Measurements from ENCODE around the gene OSBPL5.
A peak's percentile ranks its signal among the peaks of the same experiment; 100 is the strongest.

OSBPL5 gene

DNA sequence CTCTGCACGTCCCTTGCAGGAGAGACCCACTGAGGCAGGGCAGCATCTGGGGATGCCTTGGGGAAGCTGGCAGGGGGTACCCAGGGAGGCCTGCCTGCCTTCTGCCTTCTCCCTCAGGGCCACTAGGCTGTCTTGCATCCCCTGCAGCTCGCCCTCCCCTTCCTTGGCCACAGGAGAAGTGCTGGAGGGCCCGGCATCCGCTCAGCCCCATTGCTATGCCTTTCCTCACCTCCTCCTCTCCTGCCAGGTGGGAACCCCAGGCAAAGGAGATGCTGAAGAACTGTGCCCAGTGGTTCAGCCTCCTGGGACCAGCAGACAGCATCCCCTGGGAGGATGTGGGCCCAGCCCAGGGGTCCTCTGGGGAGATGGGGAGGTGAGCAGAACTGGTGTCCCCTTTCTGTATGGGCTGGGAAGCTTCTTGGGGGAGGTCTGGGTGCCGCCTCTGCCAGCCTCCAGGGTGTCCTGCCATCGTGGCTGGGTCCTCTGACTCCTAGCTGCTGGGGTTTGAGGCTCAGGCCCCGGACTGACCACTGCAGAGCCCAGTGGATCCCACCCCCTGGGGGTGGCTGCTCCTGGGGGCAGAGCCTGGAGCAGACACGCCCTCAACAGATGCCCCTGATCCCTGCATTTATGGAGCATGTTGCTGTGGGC is 32.9 kb upstream of the OSBPL5 start:
- DNase-seq (ENCODE audit: low spot score) (no peak), FAIRE-seq (no peak)

DNA sequence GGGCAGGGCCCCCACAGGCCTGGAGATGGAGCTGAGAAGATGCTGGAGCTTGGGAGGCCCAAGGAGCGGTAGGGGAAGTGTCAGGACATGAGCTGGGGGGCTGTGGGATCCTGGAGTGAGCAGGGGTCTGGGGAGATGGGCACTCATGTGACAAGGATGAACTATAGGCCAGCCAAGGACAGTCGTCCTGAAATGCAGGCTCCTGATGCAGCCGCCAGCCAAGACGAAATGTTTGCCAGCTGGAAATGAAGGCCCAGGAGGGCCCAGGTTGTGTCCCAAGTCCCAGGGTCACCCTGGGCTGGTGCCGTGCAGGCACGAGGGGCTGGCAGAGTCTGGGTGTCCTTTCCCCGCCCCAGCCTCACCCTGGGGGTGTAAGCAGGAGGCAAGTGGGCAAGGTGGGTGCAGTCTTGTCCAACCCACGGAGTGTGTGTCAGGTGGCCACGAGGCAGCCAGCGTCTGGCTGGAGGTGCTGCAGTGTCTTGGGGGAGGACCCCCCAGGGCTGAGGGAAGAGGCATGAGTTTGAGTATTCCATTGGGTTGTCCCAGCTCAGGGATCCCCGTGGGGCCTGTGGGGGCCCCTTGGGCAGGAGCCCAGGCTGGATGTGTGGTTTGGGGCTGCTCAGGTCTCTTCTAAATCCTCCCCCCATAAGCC is 32.1 kb upstream of the OSBPL5 start:
- FAIRE-seq (no peak), DNase-seq (ENCODE audit: low spot score) (no peak)

DNA sequence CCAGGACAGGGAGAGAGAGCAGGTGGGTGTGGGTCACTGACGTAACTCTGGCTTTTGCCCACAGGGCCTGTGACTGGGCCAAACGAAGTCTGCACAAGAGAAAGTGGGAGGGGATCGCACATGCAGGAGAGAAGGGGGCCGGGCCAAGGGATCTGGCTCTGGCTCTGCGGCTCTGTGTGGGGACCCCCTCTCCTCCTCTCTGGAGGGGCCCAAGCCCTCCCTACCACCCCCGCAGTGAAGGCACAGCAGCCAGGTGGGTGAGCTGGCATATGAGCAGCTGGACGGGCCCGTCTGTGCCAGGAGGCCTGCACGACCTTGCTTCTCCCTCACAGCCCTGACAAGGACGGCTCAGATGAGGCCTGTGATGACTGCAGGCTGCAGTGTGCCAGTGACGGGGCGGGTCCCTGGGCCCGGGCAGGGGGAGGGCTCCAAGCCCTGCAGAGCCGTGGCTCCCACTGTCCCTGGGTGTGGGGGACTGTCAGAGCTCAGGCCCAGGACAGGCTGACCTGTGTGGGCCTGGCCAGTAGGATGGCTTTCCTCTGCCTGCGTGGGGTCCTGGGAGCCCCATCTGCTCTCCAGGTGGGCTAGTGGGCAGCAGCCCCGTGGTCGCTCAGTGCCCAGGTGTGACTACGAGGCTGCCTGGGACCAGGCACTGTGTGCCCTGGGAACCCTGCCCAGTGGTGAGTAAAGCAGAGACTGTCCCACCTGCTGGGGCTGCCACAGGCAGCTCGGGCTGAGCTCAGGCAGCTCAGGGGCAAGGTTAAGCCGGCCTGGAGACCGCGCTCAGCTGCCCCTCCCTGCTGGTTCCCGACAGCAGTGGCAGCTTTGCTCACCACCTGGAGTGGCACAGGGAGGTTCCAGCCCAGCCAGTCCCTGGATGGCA is 31.3 kb upstream of the OSBPL5 start:
- FAIRE-seq, result no peak
- DNase-seq (ENCODE audit: low spot score), result no peak

DNA sequence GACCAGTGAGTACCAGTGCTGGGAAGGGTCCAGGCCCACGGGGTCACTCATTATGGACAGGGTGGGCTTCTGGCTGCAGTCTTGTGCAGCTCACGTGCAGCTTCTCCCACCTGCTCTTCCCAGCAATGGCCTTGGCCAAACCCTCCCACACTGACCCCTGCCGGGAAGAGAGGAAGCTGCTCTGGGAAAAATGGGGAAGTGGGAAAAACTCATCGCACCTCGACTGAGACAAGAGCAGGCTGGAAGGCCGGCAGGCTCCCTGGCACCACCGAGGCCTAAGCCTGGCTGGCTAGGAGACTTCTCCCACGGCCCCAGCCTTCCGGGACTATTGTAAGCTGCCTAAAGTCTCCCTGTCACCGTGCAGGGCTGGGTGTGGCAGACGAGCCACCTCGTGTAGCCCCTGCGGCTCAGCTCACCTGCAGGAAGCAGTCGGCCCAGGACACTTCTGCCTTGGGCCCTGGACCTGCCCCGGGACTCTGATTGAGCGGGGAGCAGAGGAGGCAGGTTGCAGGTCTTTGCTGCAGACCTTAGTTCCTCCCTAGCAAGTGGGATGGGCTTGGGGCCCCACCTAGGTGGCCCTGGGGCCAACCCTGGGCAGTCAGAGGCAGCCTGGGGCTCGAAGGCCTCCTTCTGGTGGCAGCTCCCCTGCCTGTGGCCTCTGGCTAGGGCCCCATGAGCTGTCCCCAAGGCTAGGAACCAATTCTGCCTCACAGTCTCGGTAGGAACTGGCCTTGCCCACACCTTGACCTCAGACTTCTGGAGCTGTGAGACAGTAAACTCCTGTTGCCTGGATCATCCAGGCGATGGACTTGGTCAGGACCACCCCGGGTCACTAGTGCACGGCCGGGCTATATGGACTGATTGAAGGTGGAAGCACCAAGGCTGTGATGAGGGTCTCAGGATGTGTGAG is 30.4 kb upstream of the OSBPL5 start:
- DNase-seq (ENCODE audit: low spot score) (no peak), FAIRE-seq (no peak)

DNA sequence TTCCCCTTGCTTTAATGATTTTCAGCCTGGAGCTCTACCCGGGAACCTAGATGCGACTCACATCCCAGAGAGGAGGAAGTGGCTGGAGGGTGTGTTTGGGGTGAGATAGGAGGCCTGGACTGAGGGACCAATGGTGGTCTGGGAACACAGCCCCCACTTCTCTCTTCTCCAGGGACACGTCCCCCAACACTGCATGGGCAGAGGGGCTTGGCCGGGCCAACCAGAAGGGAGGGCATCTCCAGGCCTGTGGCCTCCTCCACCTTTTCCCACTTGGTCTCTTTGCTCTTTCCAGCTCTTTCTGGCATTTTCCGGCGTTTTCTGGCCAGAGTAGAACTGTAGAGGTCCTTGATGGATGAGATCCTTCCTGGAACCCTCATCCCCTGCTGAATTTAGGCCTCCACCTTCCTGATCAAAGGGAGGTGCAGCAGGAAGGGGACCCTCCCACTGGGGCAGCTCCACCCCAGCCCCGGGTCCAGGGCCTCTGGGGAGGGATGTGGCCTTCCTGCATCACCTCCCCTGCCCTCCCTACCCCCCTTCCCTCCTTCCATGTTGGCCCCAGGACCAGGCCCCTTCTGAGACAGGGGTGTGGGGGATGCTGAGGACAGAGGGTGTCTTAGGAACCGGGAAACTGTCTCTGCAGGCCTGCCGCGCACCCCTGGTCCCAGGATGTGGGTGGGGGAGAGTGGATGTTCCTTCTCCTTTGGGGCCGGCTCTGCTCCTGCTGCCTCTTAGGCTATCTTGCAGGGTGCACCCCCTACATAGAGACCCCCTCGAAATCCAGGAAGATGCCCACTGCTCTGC is 29.1 kb upstream of the OSBPL5 start:
- FAIRE-seq (no peak), DNase-seq (ENCODE audit: low spot score) (no peak)

DNA sequence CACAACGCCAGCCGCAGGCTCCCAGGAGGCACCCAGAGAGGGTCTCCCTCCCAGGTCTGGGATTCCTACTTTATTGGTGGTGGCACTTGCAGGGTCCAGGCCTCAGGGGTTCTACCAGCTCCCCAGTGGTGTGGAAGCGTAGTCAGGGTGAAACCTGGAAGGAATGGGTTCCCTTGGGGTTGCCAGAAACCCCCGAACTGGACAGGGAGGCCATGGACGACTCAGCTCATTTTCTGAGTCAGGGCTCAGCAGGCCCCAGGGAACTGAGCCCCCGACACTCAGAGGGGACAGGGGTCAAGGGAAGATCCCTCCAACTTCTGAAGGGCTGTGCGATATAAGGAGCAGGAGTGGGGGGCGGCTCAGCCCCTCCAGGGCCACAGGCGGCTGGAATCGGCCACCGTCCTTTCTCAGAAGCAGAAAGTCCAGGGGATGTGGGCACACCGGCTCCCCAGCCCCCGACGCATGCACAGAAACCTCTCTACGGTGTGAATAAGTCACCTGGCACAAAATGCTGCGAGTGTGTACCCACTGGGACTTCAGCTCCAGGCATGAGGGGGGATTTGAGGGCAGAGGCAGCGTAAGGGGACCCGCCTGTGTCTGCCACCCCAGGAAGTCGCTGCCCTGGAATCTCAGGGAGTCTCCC is 28.4 kb upstream of the OSBPL5 start:
- DNase-seq (ENCODE audit: low spot score), result no peak
- FAIRE-seq, result no peak

DNA sequence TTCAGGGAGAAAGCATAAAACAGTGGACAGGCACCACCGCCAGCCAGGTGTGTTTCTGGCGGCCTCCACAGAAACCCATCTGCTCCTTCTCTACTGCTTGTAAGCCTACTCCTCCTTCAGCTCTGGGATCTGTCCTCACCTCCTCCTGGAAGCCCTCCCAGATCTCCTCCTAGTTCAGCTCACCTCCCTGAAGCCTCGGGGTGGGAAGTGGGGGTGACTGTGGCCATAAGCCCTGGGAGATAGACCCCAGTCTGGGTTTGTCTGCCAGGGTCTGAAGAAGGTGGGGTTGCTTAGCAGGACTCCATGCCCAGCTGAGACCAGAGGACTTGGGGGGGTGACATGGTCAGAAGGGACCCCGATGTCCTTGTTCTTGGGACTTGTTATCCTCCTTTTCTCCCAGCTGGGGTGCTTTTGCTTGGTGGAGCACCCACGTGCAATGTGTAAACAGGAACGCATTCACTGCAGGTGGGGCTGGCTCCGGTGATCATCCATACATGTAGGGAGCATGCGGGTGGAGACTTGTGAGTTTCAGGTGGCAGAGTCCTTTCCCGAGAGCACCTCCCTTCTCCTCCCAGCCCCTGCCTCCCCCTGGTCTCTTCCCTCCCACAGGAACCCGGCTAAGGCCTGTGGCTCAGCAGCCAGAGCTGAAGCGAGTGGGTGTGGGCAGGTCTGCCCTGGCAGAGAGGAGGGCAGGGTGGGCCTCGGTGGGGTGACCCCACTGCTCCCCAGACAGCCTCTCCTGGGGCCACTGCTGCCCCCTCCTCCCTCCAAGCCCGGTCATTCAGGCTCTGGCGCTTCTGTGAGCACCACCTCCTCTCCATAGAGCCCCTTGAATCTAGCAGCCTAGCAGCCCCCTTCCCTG is 27.6 kb upstream of the OSBPL5 start:
- DNase-seq (ENCODE audit: low spot score) (no peak), FAIRE-seq (no peak)

DNA sequence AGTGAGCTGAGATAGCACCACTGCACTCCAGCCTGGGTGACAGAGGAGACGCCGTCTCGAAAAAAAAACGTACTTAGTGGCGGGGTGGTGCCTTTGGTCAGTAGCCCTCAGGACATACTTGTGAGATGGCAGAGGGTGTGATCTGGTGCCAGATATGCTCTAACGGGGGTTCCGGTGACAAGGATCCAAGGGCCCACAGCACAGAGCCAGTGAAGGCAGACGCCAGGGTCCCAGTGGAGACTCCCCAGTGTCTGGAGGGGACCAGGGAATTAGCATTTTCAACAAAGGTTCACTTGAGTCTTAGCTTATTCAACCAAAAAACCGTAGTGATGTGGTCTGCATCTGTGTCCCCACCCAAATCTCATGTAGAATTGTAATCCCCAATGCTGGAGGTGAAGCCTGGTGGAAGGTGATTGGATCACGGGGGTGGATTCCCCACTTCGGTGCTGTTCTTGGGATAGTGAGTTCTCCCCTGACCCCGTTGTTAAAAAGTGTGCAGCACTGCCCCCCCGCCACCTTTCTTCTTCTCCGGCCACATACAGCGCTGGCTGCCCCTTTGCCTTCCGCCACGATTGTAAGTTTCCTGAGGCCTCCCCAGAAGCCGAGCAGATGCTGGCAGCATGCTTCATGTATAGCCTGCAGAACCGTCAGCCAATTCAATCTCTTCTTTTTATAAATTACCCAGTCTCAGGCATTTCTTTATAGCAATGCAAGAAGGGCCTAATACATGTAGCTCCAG is 26.6 kb upstream of the OSBPL5 start:
- no peak for FAIRE-seq
- DNase-seq (ENCODE audit: low spot score), result no peak

DNA sequence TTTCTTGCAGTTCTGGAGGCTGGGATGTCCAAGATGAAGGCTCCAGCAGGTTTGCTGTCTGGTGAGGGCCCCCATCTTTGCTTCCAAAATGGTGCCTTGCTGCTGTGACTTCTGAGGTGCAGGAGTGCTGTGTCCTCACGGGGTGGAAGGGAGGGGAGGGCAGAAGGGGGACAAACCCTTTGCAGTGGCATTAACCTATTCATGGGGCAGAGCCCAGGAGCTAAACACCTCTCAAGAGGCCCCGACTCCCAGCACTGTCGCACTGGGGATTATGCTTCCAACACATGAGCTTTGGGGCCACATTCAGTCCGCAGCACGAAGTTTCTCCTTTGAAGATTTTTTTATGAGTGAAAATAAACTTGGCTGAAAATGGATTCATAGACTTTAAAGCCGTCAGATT is 25.5 kb upstream of the OSBPL5 start:
- FAIRE-seq (no peak), DNase-seq (ENCODE audit: low spot score) (no peak)

DNA sequence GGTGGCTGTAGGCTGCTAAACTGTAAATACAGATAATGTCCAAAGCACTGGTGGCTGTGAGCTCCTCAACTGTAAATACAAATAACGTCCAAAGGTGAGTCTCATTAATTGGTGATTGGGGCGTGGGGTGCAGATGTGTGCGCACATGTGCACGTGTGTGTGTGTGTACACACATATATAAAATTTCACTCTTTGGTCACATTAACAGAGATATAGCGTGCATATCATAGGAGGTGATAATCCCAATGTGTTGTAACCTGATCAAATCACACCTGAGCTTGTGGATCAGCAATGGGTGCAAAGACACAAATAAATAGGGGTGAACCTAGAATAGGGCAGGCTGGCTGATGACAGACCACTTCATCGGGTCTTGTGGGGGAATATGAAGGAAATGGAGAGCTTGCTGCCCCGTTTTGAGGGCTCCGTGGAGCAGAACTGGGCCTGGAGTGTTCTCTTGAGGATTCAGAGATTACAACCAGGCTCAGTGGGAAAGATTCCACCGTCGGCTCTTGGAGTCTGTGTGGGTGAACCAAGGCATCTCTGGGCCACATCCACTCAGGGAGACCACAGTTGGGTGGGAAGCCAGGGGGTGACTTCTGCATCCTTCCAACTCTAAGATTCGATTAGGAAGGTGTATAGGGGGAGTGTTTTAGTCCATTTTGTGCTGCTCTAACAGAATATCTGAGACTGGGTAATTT is 24.9 kb upstream of the OSBPL5 start:
- FAIRE-seq, result no peak
- DNase-seq (ENCODE audit: low spot score), result no peak

DNA sequence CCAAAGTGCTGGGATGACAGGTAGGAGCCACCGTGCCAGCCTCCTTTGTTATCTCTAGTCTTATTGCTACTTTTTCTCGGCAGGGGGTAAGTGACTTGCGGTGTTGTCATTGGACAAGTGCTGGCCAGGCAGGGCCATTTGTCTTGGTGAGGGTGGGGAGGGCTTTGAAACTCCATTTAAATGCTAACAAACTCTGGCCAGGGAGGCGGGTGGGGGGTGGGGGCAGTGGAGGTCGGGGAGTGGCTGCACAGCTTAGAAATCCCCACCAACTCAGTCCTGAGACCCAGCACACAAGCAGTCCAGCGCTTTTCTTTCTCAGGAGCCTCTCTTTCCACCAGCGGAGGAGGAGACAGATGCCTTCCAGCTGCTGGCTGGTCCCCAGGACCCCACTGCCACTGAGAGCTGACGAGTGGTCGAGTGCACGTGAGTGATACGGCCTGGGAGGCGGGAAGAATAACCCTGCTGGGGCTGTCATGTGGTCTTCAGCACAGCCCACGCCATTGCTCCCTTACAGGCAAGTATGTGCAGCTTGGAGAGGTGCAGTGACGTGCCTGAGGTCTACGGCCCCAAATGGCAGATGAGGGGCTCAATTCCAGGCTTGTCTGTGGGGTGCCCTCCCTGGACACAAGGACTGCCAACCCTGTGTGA is 24.2 kb upstream of the OSBPL5 start:
- no peak for DNase-seq (ENCODE audit: low spot score)

DNA sequence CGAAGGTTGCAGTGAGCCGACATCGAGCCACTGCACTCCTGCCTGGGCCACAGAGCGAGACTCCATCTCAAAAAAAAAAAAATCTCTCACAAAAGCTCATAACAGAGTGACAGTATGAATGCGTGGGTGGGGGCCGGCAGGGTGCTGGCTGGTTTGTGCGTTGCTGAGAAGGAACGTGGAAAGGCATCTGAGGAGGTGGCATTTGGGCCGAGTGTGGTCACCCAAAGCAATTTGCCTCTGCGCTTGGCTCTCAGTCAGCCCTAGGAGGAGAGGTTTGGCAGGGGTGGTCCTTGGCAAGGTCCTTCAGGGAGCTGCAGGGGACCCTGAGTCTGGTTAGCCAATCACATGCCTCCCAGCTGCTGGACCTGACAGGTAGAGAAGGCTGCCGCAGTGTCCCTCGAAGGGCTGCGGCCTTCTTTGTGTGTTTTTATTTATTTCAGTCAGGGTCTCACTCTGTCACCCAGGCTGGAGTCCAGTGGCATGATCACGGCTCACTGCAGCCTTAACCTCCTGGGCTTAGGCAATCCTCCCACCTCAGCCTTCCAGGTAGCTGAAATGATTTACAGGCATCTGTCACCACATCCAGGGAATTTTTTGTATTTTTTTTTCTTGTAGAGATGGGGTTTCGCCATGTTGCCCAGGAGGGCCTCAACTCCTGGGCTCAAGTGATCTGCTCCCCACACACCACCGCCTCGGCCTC is 23.5 kb upstream of the OSBPL5 start:
- no peak for FAIRE-seq

More for the DNA sequence above, 24.2 kb upstream of the OSBPL5 start:
- no peak for FAIRE-seq

DNA sequence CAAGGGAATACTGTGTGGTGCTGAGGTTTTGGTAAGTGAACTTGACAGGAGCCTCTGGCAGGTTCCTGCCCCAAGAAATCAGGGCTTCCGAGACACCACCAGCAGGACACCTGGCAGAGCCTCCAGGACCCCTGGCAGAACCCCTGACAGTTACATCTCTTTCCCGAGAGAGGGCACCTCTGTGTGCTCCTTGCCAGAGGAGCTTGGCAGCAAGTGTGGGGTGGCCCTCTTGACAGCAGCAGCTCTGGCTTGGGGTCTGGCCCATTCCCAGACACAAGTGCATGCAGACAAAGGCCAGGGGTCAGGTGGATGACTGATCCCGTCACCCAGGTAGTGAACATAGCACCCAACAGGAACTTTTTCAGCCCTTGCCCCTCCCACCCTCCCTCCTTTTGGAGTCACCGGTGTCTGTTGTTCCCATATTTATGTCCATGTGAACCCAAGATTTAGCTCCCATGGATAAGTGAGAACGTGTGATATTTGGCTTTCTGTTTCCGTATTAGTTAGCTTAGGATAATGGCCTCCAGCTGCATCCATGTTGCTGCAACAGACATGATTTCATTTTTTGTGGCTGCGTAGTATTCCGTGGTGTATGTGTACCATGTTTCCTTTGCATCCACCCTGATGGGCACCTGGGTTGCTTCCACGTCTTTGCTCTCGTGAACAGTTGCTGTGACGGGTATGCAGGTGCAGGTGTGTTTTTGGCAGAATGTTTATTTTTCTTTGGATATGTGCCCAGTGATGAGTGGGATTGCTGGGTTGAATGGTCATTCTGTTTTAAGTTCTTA is 21.2 kb upstream of the OSBPL5 start:
- FAIRE-seq, result no peak
- no peak for DNase-seq (ENCODE audit: low spot score)

More for the DNA sequence above, 23.5 kb upstream of the OSBPL5 start:
- peak; percentile 37 for DNase-seq (ENCODE audit: low spot score)

DNA sequence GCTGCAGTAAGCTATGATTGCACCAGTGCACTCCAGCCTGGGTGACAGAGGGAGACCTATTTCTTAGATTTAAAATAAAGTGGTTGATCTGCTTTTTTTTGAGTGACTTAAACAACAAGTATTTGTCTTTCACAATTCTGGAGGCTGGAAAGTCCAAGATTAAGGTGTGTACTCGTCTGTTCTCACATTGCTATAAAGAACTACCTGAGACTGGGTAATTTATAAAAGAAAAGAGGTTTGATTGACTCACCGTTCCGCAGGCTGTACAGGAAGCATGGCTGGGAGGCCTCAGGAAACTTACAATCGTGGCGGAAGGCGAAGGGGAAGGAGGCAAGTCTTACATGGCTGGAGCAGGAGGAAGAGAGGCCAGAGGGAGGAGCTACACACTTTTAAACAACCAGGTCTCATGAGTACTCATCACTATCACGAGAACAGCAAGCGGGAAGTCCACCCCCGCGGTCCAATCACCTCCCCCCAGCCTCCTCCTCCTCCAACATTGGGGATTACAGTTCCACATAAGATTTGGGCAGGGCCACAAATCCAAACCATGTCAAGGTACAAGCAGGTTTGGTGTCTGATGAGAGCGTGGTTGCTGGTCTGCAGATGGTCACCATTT is 19.7 kb upstream of the OSBPL5 start:
- no peak for DNase-seq (ENCODE audit: low spot score)
- no peak for FAIRE-seq

DNA sequence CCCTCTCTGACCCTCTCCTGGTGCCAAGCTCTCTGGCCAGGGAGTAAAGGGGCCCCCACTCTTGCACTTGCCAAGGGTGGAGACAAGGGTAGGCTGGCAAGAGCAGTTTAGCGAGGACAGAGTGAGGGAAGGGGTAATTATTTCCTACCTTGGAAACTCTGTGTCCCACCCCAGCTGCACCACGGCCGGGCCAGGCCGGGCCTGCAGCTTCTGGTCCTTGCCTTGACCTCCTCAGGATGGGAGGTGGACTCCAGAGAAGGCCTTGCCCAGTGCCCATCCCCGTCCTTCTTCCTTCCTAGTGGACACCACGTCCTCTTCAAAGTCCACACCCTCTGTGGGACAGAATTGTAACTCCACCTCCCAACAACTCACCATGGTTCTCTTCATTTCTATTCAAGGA is 18.4 kb upstream of the OSBPL5 start:
- FAIRE-seq, result no peak
- DNase-seq (ENCODE audit: low spot score), result no peak
